GM12874 (cell line): ENCODE results near the gene CDC73.

Experiments used
- TF ChIP-seq, protein P1 (sequence below): IDR thresholded peaks from 2 replicates; pipeline ENCODE4 v1.5.1; 2011; ENCODE audit warnings: low read depth, mild to moderate bottlenecking, control low read depth, low read length, moderate library complexity; ENCODE audit not compliant: insufficient read depth

CDC73 gene

DNA sequence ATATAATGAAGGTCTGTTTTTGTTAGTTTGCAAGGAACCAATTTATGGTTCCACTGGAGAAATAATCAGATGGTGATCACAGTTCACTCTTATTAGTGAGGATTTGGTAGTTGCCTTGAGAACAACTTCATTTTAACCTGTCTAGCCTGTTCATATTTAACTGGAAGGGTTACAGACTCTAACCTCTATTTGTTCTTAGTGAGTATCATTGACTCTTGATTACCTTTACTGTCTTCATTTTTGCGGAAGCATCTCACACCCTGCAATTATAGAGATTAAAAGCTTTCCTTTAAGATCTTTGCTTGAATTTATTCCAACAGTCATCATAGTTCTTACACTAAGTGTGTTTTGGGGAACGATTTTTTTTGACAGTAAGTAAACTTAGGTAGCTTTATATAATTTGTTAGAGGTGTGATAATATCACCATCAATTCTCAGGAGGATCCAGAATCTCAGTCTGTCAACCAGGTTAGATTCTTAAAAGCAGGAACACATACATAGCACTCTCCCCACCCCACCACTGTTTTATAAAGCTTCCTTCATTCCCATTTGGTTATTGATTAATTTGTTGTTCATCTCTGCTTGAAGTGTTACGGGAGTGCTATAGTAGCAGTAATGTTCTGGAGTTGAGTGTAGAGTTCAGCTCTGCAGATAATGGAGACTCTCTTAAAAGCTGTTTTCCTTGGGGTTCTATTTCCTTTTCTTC lies 34.4 kb downstream of the CDC73 start:
- TF ChIP-seq, protein P1, sequence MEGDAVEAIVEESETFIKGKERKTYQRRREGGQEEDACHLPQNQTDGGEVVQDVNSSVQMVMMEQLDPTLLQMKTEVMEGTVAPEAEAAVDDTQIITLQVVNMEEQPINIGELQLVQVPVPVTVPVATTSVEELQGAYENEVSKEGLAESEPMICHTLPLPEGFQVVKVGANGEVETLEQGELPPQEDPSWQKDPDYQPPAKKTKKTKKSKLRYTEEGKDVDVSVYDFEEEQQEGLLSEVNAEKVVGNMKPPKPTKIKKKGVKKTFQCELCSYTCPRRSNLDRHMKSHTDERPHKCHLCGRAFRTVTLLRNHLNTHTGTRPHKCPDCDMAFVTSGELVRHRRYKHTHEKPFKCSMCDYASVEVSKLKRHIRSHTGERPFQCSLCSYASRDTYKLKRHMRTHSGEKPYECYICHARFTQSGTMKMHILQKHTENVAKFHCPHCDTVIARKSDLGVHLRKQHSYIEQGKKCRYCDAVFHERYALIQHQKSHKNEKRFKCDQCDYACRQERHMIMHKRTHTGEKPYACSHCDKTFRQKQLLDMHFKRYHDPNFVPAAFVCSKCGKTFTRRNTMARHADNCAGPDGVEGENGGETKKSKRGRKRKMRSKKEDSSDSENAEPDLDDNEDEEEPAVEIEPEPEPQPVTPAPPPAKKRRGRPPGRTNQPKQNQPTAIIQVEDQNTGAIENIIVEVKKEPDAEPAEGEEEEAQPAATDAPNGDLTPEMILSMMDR: no peak

DNA sequence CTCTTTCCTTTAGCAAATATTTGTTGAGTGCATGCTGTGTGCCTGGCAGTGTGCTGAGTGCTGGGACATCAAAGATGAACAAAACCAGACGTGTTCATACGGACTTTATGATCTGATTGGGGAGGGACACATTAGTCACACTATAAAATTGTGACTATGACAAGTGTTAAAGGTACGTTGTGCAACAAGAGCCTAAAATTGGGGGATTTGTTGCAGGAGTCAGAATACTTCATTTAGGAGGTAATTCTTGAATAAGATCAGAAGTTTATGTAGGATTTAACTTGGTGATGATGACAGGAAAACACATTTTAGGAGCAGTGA lies 35.0 kb downstream of the CDC73 start:
- TF ChIP-seq, protein P1: no peak

DNA sequence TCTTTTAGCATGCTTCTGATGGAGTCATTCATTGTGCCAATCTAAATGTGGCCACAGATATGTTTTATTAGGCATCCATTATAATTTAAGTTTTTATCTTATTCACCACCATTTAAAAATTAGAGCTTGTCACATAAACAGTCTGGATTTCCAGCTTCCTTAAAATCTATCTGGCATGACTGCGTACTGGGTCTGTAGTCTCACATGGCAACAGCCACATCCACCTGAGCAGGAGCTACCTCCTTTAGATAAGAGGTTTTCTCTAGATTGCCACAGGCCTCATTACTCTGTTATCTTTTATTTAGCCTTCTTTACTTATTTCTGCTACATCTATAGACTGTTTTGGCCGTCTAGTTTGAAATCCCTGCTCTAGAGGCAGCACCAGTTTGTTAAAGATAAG lies 35.5 kb downstream of the CDC73 start:
- TF ChIP-seq, protein P1: no peak

DNA sequence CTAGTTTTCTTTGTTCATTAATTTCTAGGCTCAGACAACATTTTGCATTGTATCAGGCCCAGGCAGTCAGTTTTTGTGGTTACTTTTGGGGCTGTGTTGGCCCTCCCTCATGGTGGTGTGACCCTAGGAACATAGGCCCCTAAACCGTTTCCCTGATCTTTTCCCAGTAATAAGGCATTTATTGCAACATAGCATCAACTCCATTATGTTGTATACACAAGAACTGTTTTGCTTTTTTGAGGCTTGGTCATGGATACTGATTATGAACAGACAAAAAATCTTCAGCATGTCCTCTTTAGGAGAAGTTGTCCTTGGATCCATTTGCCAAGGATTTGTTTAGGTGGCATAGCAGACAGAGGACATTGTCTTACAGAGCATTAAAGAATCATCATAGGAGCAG lies 54.3 kb downstream of the CDC73 start:
- TF ChIP-seq, protein P1: no peak

DNA sequence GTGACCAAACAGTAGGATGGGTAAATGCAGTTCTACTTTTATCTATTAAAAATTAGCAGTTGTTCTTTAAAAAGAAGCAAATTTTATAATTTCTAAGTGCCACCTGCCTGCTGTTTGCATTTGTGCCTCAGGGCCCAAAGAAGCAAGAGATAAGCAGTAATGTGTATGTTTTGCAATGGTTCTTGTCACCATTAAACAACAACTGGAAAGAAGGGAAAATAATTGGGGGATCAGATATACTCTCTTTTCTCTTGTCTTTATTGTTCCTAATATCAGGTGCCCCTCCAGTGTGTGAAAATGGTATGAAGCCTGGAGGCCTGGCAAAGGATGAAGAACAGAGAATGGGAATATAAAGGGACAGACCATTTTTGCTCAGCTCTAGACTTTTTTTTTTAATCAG lies 55.0 kb downstream of the CDC73 start:
- TF ChIP-seq, protein P1: no peak

DNA sequence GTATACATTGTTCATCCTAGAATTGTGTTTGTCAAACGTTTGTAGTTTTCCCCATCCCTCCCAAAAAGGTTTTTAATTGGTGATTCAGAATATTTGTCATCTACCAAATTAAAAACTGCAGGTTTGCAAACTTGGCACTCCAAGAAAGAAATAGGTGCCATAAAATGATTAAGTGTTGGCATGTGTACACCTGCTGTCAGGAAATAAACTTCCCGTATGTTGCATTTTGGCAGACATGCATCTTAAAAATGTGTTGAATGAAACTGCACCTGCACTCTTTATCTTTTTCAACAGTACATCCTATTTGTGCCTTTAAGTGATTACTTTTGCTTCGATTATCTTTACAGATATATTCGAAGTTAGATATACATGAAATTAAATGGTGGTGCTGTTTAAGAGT lies 57.3 kb downstream of the CDC73 start:
- TF ChIP-seq, protein P1: no peak

DNA sequence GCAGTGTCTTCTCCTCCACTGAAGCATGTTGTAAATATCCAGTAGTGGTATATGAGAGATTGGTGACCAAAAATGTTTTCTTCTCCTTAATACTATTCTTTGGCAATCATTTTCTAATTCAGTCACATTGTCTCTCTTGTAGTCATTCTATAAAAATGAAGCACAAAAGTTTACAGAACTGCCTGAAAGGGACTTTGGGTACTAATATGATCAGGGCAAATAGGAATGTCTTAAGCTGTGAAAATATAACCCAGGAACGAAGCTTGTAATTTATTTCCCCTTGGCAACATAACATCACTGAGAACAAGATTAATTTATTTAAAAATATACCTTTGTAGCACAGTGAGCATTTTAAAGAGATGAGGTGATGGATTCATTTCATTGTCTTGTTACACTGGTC lies 59.7 kb downstream of the CDC73 start:
- TF ChIP-seq, protein P1: no peak

DNA sequence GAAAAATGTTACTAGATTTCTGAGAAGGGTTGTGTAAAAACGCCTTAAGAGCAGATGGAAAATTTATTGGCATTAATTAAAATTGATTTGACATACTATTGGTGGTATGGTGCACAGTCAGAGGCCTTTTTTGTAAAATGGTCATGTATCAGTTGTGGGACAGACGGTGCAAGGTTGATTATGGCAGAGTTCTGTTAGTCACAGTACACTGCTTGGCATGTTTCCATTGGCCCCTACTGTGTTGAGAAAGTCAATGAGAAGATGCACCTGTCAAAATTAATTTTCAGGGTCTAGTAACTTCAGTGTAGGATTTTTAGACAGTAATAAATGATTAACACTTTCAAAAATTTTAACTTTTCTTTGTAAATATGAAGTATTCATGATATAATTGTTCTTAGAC lies 60.2 kb downstream of the CDC73 start:
- TF ChIP-seq, protein P1: no peak
